ENCODE measurements around the gene GAS6.

GAS6 gene

DNA sequence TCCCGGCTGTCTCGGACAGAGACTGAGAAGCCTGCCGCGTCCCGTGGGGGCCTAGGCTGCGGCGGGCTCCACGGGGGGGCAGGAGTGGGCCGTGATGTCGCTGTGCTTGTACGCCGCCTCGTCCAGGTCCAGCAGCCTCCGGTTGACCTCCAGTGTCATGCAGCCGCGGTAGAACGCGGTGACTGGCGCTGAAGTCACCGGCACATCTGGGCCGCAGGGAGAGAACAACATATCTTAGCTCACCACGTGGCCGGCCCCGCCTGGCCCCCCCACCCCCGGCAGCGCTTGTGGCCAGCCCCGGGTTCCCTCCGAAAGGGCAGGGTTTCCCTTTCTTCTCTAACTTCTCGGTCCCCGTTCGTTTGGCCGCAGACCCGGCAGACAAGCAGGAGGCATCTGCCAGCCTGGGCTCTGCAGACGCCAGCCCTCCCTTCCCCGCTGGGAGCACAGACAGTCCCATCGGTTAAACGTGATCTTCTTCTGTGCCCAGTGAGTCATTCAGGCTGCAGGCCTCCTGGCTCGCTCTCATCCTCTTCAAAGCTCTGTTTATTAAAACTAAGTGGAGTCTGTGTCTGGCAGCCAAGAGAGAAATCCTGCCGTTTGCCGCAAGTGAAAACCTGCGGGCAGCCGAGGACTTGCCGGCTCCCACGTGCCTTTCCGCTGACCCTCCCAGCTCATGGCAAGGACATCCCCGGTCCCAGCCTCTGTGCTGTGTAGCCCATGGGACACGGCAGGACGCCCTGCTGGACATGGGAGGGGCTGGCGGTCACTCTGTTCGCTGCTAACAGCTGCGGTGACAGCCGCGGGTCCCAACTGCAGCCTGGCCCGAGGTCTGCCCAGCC, 42.8 kb downstream of the GAS6 start:
- TF ChIP-seq, protein P1, sequence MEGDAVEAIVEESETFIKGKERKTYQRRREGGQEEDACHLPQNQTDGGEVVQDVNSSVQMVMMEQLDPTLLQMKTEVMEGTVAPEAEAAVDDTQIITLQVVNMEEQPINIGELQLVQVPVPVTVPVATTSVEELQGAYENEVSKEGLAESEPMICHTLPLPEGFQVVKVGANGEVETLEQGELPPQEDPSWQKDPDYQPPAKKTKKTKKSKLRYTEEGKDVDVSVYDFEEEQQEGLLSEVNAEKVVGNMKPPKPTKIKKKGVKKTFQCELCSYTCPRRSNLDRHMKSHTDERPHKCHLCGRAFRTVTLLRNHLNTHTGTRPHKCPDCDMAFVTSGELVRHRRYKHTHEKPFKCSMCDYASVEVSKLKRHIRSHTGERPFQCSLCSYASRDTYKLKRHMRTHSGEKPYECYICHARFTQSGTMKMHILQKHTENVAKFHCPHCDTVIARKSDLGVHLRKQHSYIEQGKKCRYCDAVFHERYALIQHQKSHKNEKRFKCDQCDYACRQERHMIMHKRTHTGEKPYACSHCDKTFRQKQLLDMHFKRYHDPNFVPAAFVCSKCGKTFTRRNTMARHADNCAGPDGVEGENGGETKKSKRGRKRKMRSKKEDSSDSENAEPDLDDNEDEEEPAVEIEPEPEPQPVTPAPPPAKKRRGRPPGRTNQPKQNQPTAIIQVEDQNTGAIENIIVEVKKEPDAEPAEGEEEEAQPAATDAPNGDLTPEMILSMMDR (IDR thresholded peaks at IDR 0.05; ENCODE audit: low read depth, low read length): no peak
- TF ChIP-seq EZH2phosphoT487 (IDR thresholded peaks at IDR 0.05; ENCODE audit: low read depth): no peak
- no peaks in the 10 kb centered on the region for H3K27me3 ChIP-seq (ENCODE audit: low read depth, low read length)
- H3K9me3 ChIP-seq (ENCODE audit: insufficient read depth, low read length): no peaks in the 10 kb centered on the region
- peaks cover 82% of the 10 kb centered on the region for H3K79me2 ChIP-seq (ENCODE audit: low read length)
- no peak overlapping the region for H2AFZ ChIP-seq (ENCODE audit: low read depth, low read length)
- no peak overlapping the region for H3K9ac ChIP-seq (ENCODE audit: low read length)
- H3K27ac ChIP-seq (ENCODE audit: low read length): no peak overlapping the region
- H3K4me3 ChIP-seq (ENCODE audit: low read length): no peak overlapping the region
- peaks cover 62% of the 10 kb centered on the region for H3K36me3 ChIP-seq (replicated peaks; ENCODE audit: low read depth, low read length)
- no peak overlapping the region for H3K4me2 ChIP-seq (ENCODE audit: low read length)
- peaks cover 68% of the 10 kb centered on the region for H4K20me1 ChIP-seq (ENCODE audit: insufficient read depth, low read length)
- H3K4me1 ChIP-seq (ENCODE audit: low read length): peaks cover 4% of the 10 kb centered on the region

DNA sequence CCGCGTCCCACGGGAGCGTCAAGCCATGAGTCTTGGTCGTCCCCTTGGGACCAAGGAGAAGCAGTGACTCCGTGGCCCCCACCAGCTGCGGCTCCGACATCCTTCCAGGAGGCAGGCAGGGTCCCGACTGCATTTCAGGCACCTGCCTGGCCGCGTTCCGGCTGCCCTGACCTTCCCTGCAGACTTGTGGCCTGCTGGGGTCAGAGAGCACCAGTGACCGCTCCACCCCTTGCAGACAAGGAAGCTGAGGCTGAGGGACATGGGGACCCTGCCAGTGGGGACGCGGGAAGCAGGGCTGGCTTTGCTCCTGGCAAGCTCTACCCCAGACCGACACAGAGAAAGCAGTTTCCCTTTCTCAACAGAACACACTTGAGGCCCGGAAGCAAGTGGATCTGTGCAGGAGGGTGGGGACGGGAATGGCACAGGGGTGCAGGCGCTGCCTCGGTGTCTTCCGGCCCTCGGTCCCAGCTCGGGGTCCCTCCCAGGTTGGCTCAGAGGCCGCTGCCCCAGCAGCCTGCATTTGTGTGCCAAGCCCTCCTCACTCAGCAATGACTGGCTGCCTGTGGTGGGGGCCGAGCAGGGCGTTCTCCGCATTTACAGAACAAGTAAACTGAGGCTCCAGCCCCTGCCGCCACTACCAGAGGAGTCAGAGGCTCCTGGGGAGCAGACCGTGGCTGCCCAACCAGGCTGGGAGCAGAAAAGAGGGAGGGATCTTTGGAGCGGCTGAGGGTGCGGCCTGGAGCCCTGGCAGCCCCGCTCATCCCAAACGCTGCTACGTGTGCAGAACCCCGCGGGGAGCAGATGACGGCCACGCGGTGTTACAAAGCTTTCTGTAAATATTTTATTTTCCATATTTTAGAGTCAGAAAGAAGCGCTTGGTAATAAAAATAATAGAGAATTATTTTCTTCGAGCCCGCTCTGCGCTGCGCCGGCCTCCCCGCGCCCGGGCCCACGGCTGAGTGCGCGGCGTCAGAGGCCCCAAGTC, 43.9 kb downstream of the GAS6 start:
- Histone ChIP-seq H3K79me2 (ENCODE audit: low read length) (peaks cover 87% of the 10 kb centered on the region), H3K4me1 (ENCODE audit: low read length) (peaks cover 6% of the 10 kb centered on the region), H3K27me3 (ENCODE audit: low read depth, low read length) (no peaks in the 10 kb centered on the region), H2AFZ (ENCODE audit: low read depth, low read length) (no peak overlapping the region), H3K4me2 (ENCODE audit: low read length) (no peak overlapping the region), H3K9ac (ENCODE audit: low read length) (no peak overlapping the region), H3K36me3 (replicated peaks; ENCODE audit: low read depth, low read length) (peaks cover 59% of the 10 kb centered on the region), H3K4me3 (ENCODE audit: low read length) (no peak overlapping the region), H3K9me3 (ENCODE audit: insufficient read depth, low read length) (no peaks in the 10 kb centered on the region), H3K27ac (ENCODE audit: low read length) (no peak overlapping the region), H4K20me1 (ENCODE audit: insufficient read depth, low read length) (peaks cover 64% of the 10 kb centered on the region)
- no peak for TF ChIP-seq EZH2phosphoT487 (IDR thresholded peaks at IDR 0.05; ENCODE audit: low read depth)
- TF ChIP-seq, protein P1 (IDR thresholded peaks at IDR 0.05; ENCODE audit: low read depth, low read length): no peak

DNA sequence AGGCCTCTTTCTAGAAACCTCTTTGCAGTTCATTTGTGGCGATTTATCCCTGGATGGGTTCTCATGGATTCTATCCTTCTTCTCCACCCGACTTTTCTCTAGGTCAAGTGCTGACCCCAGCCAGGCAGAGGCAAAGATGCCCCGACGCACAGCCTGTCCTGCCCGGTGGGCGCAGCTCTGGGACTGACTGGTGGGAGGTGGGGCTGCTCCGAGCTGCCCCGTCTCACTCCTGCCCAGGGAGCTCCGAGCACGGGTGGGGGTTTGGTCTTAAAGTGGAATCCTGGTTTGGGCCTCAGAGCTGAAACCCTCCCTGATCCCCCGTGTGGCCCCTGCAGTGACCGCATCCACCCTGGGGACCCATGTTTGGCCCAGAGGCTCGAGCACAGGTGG, 44.5 kb downstream of the GAS6 start:
- no peaks in the 10 kb centered on the region for H3K27me3 ChIP-seq (ENCODE audit: low read depth, low read length)
- H3K27ac ChIP-seq (ENCODE audit: low read length): no peak overlapping the region
- TF ChIP-seq, protein P1 (IDR thresholded peaks at IDR 0.05; ENCODE audit: low read depth, low read length): no peak
- no peak for TF ChIP-seq EZH2phosphoT487 (IDR thresholded peaks at IDR 0.05; ENCODE audit: low read depth)
- no peak overlapping the region for H3K4me3 ChIP-seq (ENCODE audit: low read length)
- H3K9ac ChIP-seq (ENCODE audit: low read length): no peak overlapping the region
- H3K4me2 ChIP-seq (ENCODE audit: low read length): no peak overlapping the region
- no peaks in the 10 kb centered on the region for H3K9me3 ChIP-seq (ENCODE audit: insufficient read depth, low read length)
- peaks cover 56% of the 10 kb centered on the region for H3K36me3 ChIP-seq (replicated peaks; ENCODE audit: low read depth, low read length)
- peaks cover 85% of the 10 kb centered on the region for H3K79me2 ChIP-seq (ENCODE audit: low read length)
- H4K20me1 ChIP-seq (ENCODE audit: insufficient read depth, low read length): peaks cover 64% of the 10 kb centered on the region
- peaks cover 7% of the 10 kb centered on the region for H3K4me1 ChIP-seq (ENCODE audit: low read length)
- no peak overlapping the region for H2AFZ ChIP-seq (ENCODE audit: low read depth, low read length)

Data from OCI-LY3 (cell line).